CD4-positive, alpha-beta T cell treated with Interleukin-17A for 1 hour (primary cell): Measurements from ENCODE around the gene MYO18B.

Experiments
- DNase-seq: peaks from one replicate; pipeline ENCODE4 v3.0.0-alpha.2; 2020

Gene MYO18B

DNA sequence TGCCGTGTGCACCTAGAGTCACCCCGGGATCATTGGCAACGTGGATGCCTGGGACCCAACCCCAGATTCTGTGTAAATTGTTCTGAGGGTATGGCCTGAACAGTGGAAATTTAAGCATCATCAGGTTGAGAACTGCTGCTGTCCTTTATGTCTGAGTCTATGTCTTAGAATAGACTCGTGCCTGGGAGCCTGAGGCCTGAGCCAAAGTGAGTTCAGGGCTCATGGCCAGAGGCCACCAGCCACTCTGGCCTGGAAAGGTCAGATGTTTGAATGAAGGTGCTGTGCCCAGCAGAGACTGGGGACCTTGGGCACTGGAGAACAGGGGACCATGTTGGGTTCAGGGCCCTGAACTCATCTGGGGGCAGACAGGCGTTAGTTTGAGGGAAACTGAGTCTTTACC lies 91.1 kb downstream of the MYO18B start:
- DNase-seq = no peak

DNA sequence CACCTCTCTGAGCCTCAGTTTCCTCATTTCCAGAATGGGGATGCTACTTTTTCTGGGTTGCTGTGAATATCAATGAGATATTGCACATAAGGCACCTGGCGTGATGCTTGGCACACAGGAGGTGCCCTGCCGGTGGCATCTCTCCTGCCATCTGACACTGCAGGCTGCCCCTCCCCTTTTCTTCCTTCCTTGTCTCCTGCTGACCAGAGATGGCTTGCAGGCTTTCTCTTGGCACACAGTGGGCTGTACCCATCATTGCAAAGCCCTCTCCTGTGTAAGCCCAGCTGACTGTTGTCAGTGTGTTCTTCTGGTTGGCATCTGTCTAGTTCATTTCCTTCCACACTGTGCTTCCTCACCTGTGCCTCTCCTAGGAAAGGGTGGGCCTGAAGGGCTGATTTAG lies 91.7 kb downstream of the MYO18B start:
- no peak for DNase-seq

DNA sequence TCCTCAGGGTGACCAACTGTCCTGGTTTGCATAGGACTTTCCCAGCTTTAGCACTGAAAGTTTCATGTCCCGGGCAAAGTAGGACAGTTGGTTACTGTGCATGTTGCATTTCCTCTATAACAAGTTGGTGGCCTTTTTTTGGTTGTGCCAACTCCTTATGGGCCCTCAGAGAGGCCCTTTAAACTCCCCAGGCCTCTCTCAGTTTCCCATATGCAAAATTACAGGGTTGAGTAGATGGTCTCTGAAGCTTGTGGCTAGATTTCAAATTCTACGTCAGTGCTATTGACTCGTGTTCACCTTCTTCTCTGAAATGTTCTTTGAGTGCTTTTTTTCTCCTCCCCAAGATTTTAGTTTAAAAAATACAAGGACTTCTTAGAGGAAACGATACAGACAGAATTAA lies 92.5 kb downstream of the MYO18B start:
- DNase-seq = no peak

DNA sequence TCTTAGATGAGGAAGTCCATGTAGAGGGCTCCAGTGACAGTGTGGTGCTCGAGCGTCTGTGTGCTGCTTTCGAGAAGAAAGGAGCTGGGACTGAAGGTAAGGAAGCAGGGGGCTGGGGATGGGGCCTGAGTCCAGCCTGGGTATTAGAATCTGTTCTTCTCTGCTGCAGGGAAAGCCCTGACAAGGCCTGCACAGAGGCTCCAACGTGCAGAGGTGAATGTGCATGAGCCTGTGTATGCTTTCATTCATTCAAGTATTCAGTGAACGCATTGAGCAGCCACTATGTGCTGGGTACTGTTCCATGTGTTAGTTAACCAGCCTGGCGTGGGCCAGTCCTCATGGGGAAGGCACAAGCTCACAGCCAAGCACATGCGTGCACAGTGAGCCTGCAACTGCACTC lies 93.4 kb downstream of the MYO18B start:
- no peak for DNase-seq

DNA sequence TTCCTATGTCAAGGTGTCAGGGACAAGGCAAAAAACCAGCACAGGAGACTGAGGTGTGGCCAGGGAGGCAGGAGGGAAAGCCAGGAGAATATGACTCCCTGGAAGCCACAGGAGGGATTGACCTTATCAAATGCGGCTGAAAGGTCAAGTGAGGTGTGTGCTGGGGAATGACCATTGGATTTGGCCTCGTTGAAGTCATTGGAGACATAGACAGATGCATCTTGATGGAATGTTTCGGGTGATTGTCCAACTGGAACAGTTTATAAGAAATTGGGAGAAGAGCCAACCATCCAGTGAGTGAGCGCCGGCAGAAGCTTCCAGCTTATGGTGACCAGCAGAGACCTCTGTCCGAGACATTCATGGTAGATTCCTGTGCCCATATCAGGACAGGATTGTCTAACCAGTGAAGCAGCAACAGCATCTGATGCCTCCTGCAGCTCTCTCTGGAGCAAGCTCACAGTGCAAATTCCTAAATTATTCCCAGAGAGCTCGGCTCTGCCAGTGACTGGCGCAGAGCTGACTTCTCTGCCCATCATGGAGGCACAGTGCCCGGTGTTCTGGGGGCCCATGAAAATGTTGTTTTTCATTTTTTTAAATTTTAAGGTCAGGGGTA lies 95.4 kb downstream of the MYO18B start:
- DNase-seq = no peak

DNA sequence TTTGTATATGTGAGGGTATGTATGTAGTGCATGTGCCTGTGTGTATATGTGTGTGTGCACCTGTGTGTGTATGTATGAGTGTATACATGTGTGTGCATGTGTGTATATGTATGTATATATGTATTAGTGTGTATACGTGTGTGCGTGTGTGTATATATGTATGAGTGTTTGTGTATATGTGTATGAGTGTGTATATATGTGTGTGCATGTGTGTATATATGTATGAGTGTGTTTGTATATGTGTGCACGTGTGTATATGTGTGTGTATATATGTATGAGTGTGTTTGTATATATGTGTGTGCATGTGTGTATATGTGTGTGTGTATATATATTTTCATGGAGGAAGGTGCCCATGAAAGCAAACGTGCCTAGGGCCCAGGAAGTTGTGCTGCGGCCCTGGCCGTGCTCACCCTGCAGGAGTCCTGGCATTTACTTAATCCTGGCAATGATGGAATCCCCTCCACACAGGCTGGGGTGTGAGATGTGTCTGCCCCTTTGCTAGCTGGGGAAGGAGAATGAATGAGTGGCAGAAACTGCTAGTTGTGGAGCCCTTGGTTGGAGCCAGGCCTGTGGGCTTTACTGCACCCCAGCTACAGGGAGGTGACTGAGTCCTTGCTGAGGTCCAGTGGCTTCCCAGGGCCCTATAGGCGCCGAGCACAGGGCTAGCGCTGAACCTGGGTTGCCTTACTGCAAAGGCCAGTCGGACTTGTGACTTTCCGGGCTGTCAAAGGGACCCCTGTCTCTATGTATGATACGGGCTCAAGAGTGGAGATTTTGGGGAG lies 97.2 kb downstream of the MYO18B start:
- DNase-seq = no peak

DNA sequence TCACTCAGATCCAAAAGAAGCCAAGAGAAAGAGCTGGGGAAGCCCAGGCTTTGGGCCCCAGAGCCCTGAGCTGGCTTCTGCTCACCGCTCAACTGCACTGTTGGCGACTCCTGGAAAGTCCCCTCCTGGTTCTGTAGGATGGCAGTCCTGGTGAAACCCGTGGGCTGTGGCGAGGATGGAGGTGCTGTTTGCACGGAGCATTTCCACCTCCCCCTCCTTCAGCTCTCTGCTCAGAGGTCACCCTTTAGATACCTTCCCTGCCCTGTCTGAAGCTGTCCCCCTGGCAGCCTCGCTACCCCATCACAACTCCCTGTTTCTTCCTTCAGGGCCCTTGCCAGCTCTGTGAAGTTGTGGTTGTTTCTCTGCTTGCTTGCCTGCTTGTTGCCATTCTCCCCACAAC lies 97.8 kb downstream of the MYO18B start:
- DNase-seq = no peak

DNA sequence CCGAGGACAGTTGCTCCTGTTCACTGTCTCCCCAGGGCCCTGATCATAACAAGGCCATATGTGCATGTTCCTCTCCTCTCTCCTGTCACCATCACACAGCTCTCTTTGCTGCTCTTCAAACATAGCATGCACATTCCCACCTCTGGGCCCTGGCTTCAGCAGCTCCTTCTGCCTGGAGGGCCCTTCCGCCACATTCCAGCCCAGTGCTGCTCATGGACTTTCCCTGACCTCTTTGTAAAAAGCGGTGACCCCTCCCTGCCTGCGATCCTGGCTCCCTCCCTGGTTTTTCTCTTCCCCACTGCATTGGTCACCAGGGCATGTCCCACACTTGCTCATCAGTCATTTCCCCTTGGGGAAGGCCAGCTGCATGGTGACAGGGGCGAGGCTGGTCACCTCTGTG lies 98.2 kb downstream of the MYO18B start:
- no peak for DNase-seq

DNA sequence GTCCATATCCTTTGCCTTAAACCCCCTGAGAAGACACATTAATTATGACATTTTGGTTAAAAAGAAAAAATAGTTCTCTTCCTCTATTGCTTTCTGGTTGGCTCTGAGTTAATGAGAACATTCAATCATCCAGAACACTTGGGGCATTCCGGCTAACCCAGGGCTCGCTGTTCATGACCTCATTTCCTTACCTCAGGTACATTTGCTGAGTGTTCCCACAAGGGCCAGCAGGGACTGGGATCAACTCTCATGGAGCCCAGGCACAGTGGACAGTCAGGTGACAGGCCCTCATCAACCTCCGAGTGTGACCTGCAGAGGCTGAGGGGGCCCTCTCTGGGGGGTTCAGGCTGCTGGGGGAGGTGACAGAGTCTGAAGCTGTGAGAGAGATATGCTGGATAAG lies 98.9 kb downstream of the MYO18B start:
- DNase-seq = no peak

DNA sequence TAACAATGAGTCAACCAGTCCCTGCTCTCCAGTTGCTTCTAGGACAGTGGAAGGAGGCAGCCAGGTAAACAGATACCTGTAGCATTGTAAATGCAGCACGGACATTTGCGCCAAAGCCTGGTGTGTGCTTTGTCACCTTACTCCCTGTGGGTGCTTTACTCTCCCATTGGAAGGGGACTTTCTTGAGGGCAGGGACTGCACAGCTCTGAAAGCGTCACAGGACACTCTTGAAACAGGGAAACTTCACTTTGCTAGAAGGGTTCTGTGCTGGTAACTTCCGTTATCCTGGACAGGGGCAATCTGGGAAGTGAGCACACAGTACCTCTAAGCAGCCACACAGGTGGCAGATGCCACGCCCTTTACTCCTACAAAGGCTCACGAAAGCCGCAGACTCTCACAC lies 99.8 kb downstream of the MYO18B start:
- DNase-seq = no peak

DNA sequence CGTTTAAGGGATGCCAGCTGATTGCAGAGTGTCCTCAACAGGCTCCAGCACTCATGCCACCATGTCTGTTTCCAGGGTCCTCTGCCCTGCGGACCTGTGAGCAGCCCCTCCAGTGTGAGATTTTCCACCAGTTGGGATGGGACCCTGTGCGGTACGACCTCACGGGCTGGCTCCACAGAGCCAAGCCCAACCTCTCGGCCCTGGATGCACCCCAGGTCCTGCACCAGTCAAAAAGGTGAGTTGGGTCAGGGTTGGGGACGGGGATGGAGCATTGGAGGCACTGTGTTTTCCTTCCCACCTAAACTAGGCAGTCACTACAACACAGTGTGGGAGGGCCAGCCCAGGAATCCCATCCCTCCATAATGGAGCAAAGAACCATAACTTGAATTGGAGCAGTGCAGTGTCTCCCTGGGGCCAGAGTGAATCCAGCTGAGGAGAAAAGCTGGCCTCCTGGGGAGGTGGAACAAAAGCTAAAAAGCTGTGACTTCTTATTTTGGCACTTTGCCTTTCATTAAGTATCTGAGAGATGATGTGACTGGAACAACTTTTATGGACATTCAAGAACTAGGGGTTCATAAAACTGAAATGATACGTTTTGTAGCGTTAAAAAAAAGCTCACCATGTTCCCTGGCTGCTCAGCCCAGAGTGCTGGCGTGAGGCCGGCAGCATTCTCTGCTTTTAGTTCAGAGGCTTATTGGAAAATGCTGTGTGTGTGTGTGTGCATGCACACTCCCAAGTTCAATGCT lies 101.8 kb downstream of the MYO18B start:
- no peak for DNase-seq

DNA sequence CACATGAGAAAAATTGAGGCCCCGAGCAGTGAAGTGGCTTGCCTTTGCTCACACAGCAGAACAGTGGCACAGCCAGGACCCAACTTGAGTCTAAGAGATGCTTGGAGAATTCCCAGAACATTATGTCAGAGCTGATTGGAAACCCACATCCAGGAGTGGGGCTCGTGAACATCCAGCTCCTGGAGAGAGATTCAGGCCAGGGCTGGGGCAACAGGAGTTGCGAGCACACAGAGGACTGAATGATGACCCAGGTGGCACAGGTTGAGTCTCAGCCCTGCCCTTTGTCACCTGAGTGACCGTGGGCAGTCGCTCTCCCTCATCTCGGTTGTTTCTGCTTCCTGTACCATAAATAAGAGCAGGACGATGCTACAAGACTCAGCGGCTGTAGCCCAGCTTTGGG lies 102.6 kb downstream of the MYO18B start:
- no peak for DNase-seq

DNA sequence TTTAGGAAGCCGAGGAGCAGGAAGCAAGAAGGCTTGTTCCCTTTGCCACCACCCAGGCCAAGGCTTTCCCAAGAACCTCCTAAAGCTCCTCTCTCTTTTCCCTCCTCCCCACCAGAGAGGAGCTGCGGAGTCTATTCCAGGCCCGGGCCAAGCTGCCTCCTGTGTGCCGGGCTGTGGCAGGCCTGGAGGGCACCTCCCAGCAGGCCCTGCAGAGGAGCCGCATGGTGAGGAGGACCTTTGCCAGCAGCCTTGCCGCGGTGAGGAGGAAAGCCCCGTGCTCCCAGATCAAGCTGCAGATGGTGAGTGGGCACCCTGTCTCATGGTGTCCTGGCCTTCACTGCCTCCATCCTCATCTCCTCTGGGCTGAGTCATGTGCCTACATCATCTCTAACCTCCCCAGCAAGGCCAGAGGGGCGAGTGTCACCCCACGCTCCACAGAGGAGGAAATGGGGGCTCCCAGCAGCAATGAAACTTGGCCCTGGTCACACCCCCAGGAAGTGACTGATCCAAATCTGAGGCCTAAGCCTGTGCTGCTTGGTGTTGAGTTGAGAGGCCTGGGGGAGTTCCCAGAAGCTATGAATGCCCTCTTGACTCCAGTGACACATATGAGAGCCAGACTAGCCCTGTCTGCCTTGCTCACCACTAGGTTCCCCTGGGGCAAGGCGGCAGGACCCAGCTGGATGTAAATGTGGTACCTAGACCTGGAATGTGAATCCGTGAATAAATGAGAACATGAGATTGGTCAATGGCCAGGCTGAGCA lies 104.2 kb downstream of the MYO18B start:
- no peak for DNase-seq

DNA sequence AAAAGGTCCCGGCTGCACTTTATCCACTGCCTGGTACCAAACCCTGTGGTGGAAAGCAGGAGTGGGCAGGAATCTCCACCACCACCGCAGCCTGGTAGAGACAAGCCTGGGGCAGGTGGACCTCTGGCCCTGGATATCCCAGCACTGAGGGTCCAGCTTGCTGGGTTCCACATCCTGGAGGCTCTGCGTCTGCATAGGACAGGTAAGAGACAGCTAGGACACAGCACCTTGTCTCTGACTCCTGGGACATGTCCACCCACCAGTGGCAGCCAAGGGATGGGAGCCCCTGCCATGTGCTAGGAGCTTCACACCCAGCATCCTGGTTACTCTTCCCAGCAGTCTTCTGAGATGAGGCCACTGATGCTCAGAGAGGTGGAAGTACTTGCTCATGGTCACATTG lies 105.5 kb downstream of the MYO18B start:
- no peak for DNase-seq

DNA sequence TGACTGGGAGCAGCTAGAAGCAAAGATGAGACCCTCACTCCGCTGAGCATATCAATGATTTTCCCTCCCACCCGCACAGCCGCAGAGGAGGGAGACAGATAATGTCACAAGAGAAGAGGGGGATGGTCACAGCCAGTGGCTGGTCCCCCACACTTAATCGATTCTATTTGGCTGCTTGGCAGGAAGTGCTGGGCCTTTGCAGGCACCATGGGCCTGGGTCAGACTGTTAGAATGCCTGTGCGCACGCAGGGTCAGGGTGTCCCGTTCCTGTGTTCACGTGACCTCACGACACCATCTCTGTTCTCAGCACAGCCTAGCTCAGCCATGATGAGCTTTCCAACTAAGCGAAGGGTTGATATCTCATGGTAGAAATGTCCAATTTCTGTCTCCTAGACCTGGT lies 107.0 kb downstream of the MYO18B start:
- DNase-seq = no peak

DNA sequence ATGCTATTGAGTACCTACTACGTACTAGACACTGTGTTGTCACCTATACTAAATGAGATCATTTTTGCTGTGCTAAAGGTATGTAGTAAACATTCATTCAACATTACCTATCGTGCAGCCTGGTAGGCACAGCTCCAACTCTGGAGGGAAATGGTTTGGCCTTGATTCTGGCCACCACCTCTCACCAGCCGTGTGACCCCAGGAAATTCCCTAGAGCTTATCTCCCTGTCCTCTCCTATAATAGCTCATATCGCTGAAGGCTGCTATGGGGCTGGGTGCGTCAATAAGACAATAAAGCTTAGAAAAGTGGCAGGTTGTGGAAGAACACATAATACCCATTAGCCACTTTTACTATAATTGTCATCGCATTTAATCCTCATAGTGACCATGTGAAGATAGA lies 107.5 kb downstream of the MYO18B start:
- DNase-seq = no peak

DNA sequence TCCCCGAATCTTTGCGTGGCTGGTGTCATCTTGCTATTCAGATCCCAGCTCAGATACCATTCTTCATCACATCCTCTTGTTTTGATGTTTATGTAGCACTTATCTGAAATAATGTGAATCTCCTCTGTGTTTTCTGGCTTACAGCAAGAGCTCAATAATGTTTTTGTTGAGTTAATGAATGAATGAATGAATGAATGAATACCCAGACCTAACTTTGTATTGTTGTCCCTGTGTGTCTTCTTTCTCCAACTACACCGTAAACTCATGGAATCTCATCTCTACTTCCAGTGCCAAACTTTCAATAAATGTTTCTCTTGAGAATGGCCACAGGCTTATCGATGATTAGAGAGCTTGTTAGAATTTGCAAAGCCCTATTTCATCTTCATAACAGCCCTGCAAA lies 110.2 kb downstream of the MYO18B start:
- no peak for DNase-seq

DNA sequence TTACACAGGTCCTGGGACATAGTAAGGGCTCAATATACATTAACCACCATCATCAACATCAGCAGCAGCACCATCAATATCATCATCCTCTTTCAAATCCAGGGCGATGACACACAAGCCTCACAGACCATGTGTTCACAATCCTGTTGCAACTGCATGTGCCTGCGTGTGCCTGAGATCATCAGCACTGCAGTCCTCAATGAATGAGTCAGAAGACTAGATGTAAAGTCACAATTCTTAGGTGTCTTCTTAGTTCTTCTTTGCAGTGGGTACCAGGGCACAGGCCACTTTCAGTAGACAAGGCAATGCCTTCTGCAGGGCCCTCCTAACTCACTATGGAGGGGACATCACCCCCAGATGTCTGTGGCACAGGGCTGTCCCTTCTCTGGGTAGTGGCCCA lies 111.1 kb downstream of the MYO18B start:
- no peak for DNase-seq

DNA sequence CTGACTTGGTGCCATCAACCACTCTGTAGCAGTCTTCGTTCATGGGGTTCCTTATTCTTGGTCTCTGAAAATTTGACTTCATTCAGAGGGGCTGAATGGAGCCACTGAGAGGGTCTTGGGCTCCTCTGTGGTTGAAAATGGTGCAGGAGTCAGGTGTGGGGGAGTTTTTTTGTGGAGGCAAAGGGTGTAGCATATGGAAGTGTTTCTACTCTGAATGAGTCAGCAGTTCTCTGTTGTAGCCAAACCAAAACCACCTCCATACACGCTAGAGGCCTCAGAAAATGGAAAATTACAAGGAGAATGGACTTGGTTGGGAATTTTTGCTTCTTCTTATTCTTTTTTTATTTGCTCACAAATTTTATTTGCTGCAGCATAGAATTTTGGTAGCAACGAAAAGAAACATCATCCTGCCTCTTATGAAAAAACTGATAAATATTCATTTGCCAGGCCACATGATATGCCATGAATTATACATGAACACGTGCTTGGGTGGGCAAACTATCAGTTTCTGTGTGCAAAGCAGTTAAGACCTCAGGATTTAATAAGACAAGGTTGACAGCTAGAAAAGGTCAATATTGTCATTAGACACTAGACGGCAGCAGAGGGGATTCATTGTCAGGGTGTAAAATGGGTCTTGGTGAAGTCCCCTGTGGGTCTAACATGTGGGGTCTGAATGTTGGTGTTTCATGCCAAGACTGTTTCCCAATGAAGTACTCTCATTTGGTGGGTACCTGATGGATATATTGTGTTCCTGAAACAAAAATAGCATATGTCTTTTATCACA lies 111.7 kb downstream of the MYO18B start:
- no peak for DNase-seq

DNA sequence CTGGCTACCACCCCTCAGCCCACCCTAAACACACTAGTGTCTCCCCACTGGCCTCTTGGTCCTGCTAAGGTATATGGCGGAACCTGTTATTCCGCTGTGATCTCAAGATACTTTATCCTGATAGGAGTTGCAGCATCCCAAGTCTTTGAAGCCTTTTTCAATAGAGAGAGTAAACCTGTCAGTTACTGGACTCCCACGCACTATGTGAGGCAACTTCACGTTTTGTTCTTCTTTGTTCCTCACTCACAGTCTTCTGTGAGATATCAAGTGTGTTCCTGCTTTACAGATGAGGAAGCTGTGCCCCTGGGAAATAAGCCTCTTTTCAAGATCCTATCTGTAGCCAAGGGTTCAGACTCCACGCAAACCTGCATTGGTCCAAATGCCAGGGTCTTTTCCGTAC lies 127.8 kb downstream of the MYO18B start:
- no peak for DNase-seq

DNA sequence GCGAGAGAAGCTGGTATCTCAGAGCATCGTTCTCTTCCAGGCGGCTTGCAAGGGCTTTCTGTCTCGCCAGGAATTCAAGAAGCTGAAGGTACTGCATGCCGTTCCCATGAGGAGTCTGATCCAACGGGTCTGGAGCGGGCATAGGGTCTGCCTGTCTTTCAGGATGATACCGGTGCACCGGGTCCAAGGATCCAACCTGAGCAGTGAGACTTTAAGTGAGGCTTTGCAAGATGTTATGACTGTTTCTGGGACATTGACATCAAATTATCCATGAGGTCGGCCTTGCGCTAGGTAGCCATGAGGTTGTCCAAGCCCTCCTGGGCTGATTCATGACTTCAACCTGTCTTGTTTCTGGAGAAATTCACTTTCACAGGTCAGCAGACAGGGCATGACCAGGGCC lies 132.3 kb downstream of the MYO18B start:
- DNase-seq = no peak

DNA sequence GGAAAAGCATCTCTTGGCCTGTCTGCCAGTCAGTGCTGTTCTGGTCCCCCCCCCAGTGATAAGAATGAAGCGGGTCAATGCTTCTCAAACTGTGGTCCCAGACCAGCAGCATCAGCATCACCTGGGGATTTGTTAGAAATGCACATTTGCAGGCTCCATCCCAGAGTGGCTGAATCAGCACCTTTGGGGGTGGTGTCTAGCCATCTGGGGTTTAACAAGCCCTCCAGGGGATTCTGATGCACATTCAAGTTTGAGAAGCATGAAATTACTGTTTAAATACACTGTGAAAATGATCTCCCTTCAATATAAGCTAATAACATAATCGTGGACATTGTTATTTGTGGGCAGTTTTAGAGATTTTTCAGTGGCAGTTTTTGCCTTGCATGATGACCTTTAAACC lies 133.5 kb downstream of the MYO18B start:
- no peak for DNase-seq

DNA sequence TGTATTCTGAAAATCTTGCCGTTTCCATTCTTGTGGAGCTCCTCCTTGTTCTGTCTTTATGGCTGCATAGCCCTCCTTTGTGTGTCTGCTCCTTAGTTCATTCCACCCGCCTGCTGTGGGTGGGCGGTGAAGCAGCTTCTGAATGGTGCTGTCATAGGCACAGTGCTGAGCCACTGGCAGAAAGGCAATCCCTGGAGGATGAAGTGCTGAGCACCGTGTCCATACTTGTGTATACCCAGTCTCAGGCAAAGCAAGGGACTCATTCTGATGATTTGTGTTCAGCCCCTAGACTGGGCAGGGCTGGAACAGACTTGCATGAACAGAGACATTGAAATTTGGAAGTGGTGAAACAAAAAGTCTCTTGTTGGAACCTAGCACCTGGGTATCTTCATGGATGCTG lies 134.9 kb downstream of the MYO18B start:
- no peak for DNase-seq
